ENCODE data around the gene ZNF483.
"Not testable (repeated sequence)": the region's sequence is repeated elsewhere in the genome, so short reads cannot be mapped to it uniquely, and the experiment has no call there.

ZNF483 gene

GRCh38 chr9:111525056-111525977 lies at the start of gene ZNF483:
ZNF483 (plus strand) TSS chr9:111525179; CDS start chr9:111527396, 2,217 bp downstream.
- peak; percentile 91 for DNase-seq

GRCh38 chr9:111475195-111475594 lies 49.8 kb upstream of the ZNF483 start:
- DNase-seq: no peak

GRCh38 chr9:111477677-111478076 lies 47.3 kb upstream of the ZNF483 start:
- no peak for DNase-seq

- DNase-seq: peak; percentile 29
Measured at GRCh38 chr9:111481885-111482636, 42.9 kb upstream of the ZNF483 start.

GRCh38 chr9:111482694-111483438 lies 42.1 kb upstream of the ZNF483 start:
- peak; percentile 52 for DNase-seq

GRCh38 chr9:111483439-111483857 lies 41.5 kb upstream of the ZNF483 start:
- DNase-seq: peak; percentile 38

- DNase-seq: peak; percentile 54
Measured at GRCh38 chr9:111483858-111484571, 41.0 kb upstream of the ZNF483 start, which contains the start of gene ECPAS. ECPAS (minus strand) TSS chr9:111484383; CDS start chr9:111472918, 11,465 bp downstream.

GRCh38 chr9:111484572-111484894 lies 40.4 kb upstream of the ZNF483 start:
- no peak for DNase-seq

GRCh38 chr9:111497196-111497595 lies 27.8 kb upstream of the ZNF483 start:
- DNase-seq: not testable (repeated sequence)

- no peak for DNase-seq
Measured at GRCh38 chr9:111501005-111501562, 23.9 kb upstream of the ZNF483 start.

- DNase-seq: no peak
Measured at GRCh38 chr9:111501648-111502047, 23.3 kb upstream of the ZNF483 start.

GRCh38 chr9:111502506-111502905 lies 22.5 kb upstream of the ZNF483 start:
- DNase-seq: no peak

- DNase-seq: not testable (repeated sequence)
Measured at GRCh38 chr9:111511581-111511980, 13.4 kb upstream of the ZNF483 start.

GRCh38 chr9:111514967-111515366 lies 10.0 kb upstream of the ZNF483 start:
- no peak for DNase-seq

GRCh38 chr9:111516061-111516465 lies 8.9 kb upstream of the ZNF483 start:
- no peak for DNase-seq

GRCh38 chr9:111524731-111525055 lies 286 bp upstream of the ZNF483 start:
- no peak for DNase-seq

- DNase-seq: no peak
Measured at GRCh38 chr9:111527347-111527746, 2.4 kb downstream of the ZNF483 start.

GRCh38 chr9:111529787-111530186 lies 4.8 kb downstream of the ZNF483 start:
- DNase-seq: peak; percentile 12

GRCh38 chr9:111531716-111532115 lies 6.7 kb downstream of the ZNF483 start:
- no peak for DNase-seq

GRCh38 chr9:111533099-111533790 lies 8.3 kb downstream of the ZNF483 start:
- DNase-seq: no peak

GRCh38 chr9:111542497-111543254 lies 17.7 kb downstream of the ZNF483 start:
- no peak for DNase-seq

Data from NCI-H1105 treated with DMSO at 0.1 percent for 48 hours (cell line).